ENCODE results near the gene SFSWAP. TPM values are rescaled to one million over a fixed set of nuclear protein-coding genes. Genes with fewer than 3 reads are reported as not detected.

The SFSWAP gene
- total RNA-seq, 3 donors from 2014 or later, result 34.5 to 52.7 (median 50.7) TPM

DNA sequence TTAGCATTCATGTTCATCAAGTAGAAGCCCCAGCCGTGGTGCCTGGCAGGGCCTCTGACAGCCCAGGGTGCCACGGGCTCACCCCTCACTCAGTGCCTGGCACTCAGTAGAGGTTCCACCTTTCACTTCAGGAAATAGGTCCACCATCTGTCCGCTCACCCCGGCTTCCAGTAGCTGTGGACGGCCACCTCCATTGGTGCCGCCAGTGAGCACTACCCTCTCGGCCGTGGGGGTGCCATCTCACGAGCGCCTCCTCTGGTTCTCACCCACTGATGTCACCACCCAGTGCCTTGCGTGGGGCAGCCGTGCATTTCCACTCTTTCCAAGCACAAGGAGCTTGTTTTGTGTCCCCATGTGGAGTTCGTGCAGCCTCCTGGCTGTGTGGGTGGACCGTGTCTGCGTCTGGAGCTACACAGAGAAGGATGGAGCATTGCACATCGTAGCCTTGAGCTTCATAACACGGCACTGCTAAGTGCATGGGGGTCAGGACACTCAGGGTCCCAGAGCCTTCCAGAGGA lies 76.3 kb downstream of the SFSWAP start:
- Histone ChIP-seq H3K36me3 (ENCODE audit: low read depth) (no peaks in the 10 kb centered on the region), H3K9me3 (no peaks in the 10 kb centered on the region), H3K4me1 (ENCODE audit: low read depth) (no peaks in the 10 kb centered on the region), H3K4me3 (no peak overlapping the region)
- TF ChIP-seq CTCF (IDR thresholded peaks at IDR 0.05), result no peak
- DNase-seq (no peak), ATAC-seq (no peak)
- intact Hi-C loops (cut with DNase I, micrococcal nuclease), result no loop called here

GRCh38 chr12:131788070-131788469 lies 77.2 kb downstream of the SFSWAP start:
- no peak for TF ChIP-seq CTCF (IDR thresholded peaks at IDR 0.05)
- intact Hi-C loops (cut with DNase I, micrococcal nuclease), result no loop called here
- ATAC-seq (no peak), DNase-seq (no peak)
- H3K4me1 ChIP-seq (ENCODE audit: low read depth), result no peaks in the 10 kb centered on the region
- H3K9me3 ChIP-seq, result no peaks in the 10 kb centered on the region
- no peak overlapping the region for H3K4me3 ChIP-seq
- no peaks in the 10 kb centered on the region for H3K36me3 ChIP-seq (ENCODE audit: low read depth)

DNA sequence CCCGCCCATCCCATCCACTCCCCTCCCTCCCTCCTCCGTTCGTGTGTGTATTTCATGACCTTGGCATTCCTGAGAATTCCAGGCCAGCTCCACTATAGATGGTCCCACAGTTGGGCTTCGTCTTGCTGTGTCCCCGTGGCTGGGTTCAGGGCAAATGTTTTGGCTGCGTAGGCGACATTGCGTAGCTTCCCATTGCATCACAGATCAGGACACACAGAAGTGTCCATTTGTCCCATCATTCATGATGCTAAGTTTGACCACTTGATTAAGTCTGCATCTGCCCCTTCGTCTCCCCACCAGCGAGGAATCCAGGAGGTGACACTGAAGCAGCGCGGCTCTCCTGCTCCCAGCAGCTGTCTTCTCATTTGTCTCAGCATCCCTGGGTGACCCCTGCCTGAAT lies 78.7 kb downstream of the SFSWAP start:
- ATAC-seq, result no peak
- Histone ChIP-seq H3K36me3 (ENCODE audit: low read depth) (no peaks in the 10 kb centered on the region), H3K9me3 (no peaks in the 10 kb centered on the region), H3K4me3 (no peak overlapping the region), H3K4me1 (ENCODE audit: low read depth) (no peaks in the 10 kb centered on the region)
- DNase-seq, result no peak
- intact Hi-C loops (cut with DNase I, micrococcal nuclease), result no loop called here
- no peak for TF ChIP-seq CTCF (IDR thresholded peaks at IDR 0.05)

DNA sequence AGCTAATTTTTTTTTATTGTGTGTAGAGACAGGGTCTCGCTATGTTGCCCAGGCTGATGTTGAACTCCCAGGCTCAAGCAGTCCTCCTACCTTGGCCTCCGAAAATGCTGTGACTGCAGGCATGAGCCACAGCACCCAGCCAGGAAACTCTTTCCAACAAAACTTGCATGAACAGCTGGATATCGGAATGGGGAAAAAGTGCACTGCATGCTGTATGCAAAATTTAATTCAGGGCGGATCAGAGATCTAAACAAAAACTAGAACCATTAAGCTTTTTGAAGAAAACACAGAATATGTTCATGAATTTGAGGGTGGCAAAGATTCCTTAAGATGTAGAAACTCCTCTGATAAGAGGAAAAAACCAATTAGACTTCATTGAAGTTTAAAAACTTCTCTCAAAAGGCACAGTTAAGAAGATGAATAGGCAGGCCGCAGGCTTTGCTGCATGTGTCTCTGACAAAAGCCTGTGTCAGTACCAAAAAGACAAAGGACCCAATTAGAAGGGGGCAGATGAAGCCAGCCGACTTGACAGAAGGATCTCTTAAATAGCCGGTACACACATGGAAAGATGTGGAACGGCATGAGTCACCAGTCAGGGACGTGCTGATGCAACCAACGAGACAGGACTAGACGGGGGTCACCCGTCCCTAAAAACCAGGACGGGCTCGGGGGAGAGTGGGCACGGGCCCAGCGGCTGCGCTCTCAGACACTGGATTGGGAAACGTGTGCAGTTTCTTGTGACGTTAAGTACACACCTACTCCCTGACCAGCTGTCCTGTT lies 82.5 kb downstream of the SFSWAP start:
- H3K4me1 ChIP-seq (ENCODE audit: low read depth), result no peaks in the 10 kb centered on the region
- no peak overlapping the region for H3K4me3 ChIP-seq
- no peak for TF ChIP-seq CTCF (IDR thresholded peaks at IDR 0.05)
- intact Hi-C loops (cut with DNase I, micrococcal nuclease), result no loop called here
- H3K36me3 ChIP-seq (ENCODE audit: low read depth), result peaks cover 4% of the 10 kb centered on the region
- H3K9me3 ChIP-seq, result no peaks in the 10 kb centered on the region
- no peak for ATAC-seq
- no peak for DNase-seq

GRCh38 chr12:131794061-131794460 lies 83.2 kb downstream of the SFSWAP start:
- H3K4me3 ChIP-seq, result no peak overlapping the region
- H3K9me3 ChIP-seq, result no peaks in the 10 kb centered on the region
- no peaks in the 10 kb centered on the region for H3K4me1 ChIP-seq (ENCODE audit: low read depth)
- intact Hi-C loops (cut with DNase I, micrococcal nuclease), result no loop called here
- ATAC-seq (no peak), DNase-seq (no peak)
- no peak for TF ChIP-seq CTCF (IDR thresholded peaks at IDR 0.05)
- peaks cover 4% of the 10 kb centered on the region for H3K36me3 ChIP-seq (ENCODE audit: low read depth)

Data from mucosa of descending colon (tissue), 3 donors.